Spleen (tissue), 7 donors: ENCODE data around the gene ZBTB7C.

Experiments used
- POLR2AphosphoS5 ChIP-seq, 3 donors: sonication (generic); formaldehyde crosslinking; IDR thresholded peaks; one replicate each; pipeline ENCODE4 v1.5.1; 2017; ENCODE audit warnings: antibody characterized with exemption in 3 of 3
- TF ChIP-seq, protein P1 (sequence below), 11 experiments: fragments of 200-600 bp in 7 of 11; fragments of 450-650 bp in 4 of 11; sonication (generic) in 4 of 11; IDR thresholded peaks in 8 of 11; conservative IDR thresholded peaks in 3 of 11; 1 replicate in 7 of 11; 2 replicates in 4 of 11; pipeline versions ENCODE4 v1.4.0 to v1.8.0; 2016 to 2021; ENCODE audit warnings: antibody characterized with exemption in 11 of 11, inconsistent platforms in 4 of 11, mild to moderate bottlenecking in 1 of 11
- donor health status: DM: no; HTN: no; CAD: no; lungs with moderate emphysema.
- donor health status: DM: no; HTN: no; CAD: no.
- donor health status: DM: no; HTN: no; CAD: no.

DNA sequence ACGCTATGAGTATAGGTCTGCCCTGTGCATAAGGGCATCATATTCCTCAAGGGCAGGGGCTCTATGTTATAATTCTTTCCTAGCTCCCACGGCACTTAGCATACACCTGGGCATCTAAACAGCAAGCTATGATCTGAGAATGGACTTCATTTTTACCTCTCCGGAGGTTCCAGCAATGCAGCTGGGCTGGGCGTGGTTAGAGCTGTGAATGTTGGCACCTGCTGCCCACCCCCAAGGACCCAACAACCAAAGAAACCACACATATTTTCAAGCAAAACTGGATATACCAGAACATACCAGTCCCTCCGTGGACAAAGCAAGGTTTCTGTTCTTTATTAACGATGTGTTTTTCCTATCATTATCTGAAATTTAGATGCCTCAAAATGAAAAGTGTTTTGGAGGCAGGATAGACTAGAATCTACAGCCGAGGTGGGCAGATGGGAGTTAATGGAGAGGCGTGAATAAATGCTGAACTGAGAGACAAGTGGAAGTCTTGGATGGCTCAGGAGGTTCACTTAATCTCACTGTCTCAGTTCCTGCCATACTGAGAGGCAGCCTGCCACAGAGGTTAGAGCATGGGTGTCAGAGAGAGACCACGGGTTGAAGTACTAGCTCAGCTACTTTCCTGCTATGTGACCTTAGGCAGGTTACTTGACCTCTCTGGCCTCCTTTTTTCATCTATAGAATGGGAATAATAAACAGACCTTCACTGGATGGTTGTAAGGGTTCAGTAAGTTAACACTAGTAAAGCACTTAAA, 292.1 kb downstream of the ZBTB7C start:
- no peak for TF ChIP-seq POLR2AphosphoS5 (IDR thresholded peaks at IDR 0.05)
- TF ChIP-seq, protein P1, sequence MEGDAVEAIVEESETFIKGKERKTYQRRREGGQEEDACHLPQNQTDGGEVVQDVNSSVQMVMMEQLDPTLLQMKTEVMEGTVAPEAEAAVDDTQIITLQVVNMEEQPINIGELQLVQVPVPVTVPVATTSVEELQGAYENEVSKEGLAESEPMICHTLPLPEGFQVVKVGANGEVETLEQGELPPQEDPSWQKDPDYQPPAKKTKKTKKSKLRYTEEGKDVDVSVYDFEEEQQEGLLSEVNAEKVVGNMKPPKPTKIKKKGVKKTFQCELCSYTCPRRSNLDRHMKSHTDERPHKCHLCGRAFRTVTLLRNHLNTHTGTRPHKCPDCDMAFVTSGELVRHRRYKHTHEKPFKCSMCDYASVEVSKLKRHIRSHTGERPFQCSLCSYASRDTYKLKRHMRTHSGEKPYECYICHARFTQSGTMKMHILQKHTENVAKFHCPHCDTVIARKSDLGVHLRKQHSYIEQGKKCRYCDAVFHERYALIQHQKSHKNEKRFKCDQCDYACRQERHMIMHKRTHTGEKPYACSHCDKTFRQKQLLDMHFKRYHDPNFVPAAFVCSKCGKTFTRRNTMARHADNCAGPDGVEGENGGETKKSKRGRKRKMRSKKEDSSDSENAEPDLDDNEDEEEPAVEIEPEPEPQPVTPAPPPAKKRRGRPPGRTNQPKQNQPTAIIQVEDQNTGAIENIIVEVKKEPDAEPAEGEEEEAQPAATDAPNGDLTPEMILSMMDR (IDR thresholded peaks at IDR 0.05 in 8 of 11, conservative IDR thresholded peaks at IDR 0.05 in 3 of 11), result no peak
